Measurements from ENCODE around the gene FAM111A. TPM values are rescaled to one million over a fixed set of nuclear protein-coding genes. Genes with fewer than 3 reads are reported as not detected.

FAM111A gene
- polyA plus RNA-seq, 1 donor: 23.5 TPM

GRCh38 chr11:59199546-59200422 lies 57.1 kb downstream of the FAM111A start:
- DNase-seq (ENCODE audit: low read depth): no peak

- no peak for DNase-seq (ENCODE audit: low read depth)
Observed at GRCh38 chr11:59200423-59200746, 57.7 kb downstream of the FAM111A start.

DNA sequence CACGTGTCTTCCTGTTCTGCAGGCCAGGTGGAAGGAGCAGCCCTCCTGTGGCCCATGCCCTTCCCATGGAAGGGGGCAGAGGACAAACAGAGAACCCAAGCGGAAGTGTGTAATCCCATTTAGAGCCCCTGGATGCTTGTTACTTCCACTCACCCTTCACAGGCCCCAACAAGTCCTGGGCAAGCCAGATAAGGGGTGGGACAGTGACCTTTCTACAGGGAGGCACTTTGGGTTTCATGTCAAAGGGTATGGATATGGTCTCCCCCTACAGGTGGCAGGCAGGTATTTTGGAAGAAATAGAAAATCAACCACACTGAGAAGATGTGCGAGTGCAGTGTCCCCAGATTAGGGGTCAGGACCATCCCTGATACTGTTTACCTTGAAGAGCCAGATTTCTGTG lies 58.7 kb downstream of the FAM111A start:
- no peak for DNase-seq (ENCODE audit: low read depth)

Other genes starting within 250 kb of the FAM111A start
- gene GLYATL1, start 203.4 kb upstream of the FAM111A start, polyA plus RNA-seq (ENCODE audit: insufficient read length): 0.58 TPM
- gene GLYATL1B, start 56.5 kb upstream of the FAM111A start, polyA plus RNA-seq (ENCODE audit: insufficient read length): not detected
- 5.6 TPM for gene FAM111B, start 35.6 kb upstream of the FAM111A start, polyA plus RNA-seq (ENCODE audit: insufficient read length)
- gene DTX4, start 29.3 kb downstream of the FAM111A start, polyA plus RNA-seq (ENCODE audit: insufficient read length): 18.2 TPM
- gene MPEG1, start 70.1 kb downstream of the FAM111A start, polyA plus RNA-seq (ENCODE audit: insufficient read length): 9.1 TPM
- not detected for gene OR5AN1, start 216.0 kb downstream of the FAM111A start, polyA plus RNA-seq (ENCODE audit: insufficient read length)